Hematopoietic multipotent progenitor cell treated with erythropoietin and hydrocortisone succinate and interleukin-3 and kit ligand, for 6 days (in vitro differentiated cells): ENCODE results near the gene EGF.
A peak's percentile ranks its signal among the peaks of the same experiment; 100 is the strongest.

Experiments
- DNase-seq: peaks from one replicate; pipeline ENCODE4 v3.0.0-alpha.2; 2015

Gene EGF

GRCh38 chr4:110042545-110043517 lies 130.1 kb downstream of the EGF start:
- no peak for DNase-seq

DNA sequence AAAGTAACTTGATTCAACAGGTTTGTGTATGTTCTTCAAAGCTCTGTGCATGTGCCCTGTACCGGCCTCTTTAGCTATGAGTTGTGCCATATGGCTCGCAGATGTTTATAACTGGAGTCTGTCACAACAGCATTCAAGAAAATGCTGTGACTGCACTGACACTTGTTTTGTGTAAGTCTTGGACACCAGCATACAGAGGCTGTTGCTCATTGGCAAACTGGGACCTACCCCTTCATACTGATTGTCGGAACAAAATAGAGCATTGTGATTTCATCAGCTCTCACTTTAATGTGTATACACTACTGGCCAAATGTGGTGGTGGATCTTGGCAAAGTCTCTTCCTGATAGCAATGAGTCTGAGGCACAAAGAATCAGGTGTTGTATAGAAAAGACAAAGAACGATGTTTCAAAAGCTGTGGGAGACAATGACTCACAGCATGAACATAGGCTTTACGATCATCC lies 133.9 kb downstream of the EGF start:
- DNase-seq = no peak

DNA sequence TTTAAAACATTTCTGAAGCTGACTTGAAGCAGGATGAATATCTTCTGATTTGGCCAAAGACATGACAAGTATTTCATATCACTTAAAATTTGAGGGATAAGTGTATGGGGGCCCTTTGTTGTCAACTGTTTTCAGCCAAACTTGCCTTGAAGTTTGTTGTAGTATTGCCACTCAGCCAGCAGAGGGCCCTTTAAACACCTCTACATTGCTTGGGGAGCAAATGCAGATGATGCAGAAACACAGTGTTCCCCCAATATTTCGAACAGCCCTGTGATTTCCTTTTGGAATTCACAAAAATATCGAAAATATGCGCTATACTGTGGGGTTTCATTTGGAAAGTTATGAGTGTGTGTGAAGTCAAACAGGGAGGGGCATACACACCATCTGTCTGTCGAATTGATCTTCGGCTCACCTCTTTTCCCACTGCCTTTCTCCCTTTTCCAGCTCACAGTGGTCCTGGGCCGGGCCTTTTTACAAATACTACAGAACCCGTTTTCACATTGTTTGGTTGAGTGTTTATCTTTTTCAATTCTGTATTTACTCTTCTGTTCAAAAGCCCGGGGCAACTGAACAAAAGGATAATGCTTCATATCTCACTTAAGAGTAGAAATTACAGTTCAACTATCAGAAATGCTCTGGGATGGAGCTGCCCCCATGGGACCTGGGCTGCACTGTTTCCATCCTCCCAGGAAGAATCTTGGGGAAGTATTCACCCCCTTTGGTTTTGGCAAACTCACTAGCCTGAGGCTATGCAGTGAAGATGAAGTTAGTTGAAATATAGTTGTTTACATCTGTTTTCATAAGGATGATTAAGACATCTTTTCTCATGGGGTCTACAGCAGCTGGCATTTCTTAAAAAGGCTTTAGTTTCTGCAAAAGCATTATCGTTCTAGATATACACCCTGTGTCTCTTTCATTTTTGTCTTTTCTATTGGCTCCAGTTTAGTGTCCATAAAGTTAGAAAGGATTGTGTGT lies 137.6 kb downstream of the EGF start:
- peak; percentile 75 for DNase-seq

DNA sequence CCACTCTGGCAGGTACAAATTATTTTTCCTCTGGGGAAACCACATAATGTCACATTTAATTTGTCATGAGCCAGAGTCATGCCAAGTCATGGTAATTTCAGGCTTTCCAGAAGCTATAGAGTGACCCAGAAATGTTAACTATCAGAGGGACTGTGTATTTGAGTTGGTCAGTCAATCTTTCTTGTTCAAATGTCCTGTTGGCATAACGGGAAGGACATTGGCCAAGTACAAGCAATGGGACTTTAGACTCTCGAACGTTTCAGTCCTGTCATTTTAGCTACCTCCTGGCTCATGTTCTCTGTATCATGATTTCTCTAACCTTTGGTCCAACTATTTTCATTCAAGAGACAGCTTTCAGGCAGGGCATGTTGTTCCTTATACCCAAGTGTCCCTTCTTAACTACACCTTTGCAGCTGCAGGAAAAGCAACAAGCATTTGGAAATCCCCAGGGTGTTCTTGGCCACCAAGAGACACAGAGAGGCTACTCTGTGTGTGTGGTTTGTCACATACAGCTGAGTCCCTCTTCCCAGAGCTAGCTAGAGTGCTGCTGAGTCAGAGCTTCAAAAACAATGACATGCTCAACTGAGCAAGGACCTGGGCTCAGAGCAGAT lies 142.6 kb downstream of the EGF start:
- no peak for DNase-seq

GRCh38 chr4:110058677-110059076 lies 146.0 kb downstream of the EGF start:
- no peak for DNase-seq

DNA sequence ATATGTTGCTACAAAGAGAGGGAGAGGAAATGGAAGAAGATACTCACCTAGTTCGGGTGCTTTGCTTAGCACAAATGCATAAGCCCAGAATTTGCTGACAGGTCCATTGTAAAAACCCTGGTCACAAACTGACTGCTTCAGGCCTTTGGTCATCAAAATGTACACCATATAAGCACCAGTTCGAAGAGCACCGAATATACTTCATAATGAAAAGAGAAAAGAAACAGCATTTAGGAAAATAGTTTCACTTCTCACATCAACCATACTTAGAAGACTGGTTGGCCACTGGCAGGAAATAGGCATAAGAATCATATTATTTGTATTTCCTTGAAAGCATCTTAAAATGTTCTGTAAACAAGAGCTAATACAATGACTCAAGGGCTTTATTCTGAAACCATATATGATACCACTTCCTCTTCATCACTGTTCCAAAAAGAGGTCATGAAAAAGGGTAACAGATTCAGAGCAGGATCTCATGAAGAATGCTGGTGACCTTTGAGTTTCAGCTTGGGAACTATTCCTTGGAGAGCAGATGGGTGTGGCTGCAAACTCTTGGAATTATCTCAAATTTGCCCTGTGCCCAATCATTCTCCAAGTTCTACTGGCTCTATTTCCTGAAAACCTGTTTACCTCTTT lies 147.0 kb downstream of the EGF start:
- DNase-seq = no peak

DNA sequence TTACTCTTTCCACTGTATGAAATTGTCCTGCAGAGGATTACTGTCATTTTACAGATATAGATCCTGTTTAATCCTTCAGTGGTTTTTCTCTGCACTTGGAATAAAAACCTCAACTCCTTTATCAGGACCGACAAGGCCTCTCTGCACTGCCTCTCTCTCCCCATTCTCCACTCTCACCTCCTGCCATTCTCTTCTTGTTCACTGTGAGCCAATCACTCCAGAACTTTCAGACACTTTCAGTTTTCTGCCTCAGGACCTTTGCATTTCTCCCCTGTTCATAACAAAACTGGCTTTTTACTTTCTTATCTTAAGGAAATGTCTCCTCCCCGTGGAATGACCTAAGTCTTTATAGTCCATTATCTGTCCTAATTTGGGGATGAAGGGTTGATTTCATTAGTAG lies 148.4 kb downstream of the EGF start:
- DNase-seq = peak; percentile 54
